SK-N-MC (cell line): ENCODE data around the gene C6orf52.

ENCODE experiments used
- DNase-seq: peaks from one replicate; pipeline ENCODE4 v3.0.0-alpha.2; 2011; ENCODE audit warnings: low read depth, low spot score
- H3K27ac ChIP-seq: fragments of 200-600 bp; sonication (generic); 2 replicates; pipeline ENCODE4 v1.5.1; 2016; ENCODE audit warnings: mixed run types
- H3K36me3 ChIP-seq: fragments of 200-600 bp; sonication (generic); 2 replicates; pipeline ENCODE4 v1.6.1; 2017; ENCODE audit warnings: antibody characterized with exemption, low read length, mixed read lengths; ENCODE audit not compliant: insufficient read depth
- H3K4me3 ChIP-seq: fragments of 200-600 bp; sonication (generic); 2 replicates; pipeline ENCODE4 v1.5.1; 2016
- H3K9ac ChIP-seq: fragments of 200-600 bp; sonication (generic); 2 replicates; pipeline ENCODE4 v1.8.0; 2017; ENCODE audit warnings: mixed run types, mixed read lengths; ENCODE audit not compliant: insufficient read length
- H3K9me3 ChIP-seq: fragments of 200-600 bp; sonication (generic); 2 replicates; pipeline ENCODE4 v1.6.1; 2017; ENCODE audit warnings: low read depth, mild to moderate bottlenecking, antibody characterized with exemption, low read length, moderate library complexity, mixed read lengths
- EZH2 ChIP-seq: fragments of 200-600 bp; sonication (generic); IDR thresholded peaks from one replicate; pipeline ENCODE4 v1.6.1; 2017; ENCODE audit warnings: antibody characterized with exemption
- FOXP2 ChIP-seq: optimal IDR thresholded peaks from 2 replicates; pipeline ENCODE3; 2011; ENCODE audit warnings: mild to moderate bottlenecking, moderate library complexity; ENCODE audit not compliant: insufficient read depth; ENCODE audit errors: extremely low read length, control extremely low read depth
- POLR2AphosphoS5 ChIP-seq: IDR thresholded peaks from 2 replicates; pipeline ENCODE4 v1.6.1; 2012; ENCODE audit warnings: mild to moderate bottlenecking, low read depth, low read length, borderline replicate concordance

The C6orf52 gene

GRCh38 chr6:10690651-10691445, 3.6 kb downstream of the C6orf52 start:
- H3K27ac ChIP-seq: no peak overlapping the region
- no peak overlapping the region for H3K4me3 ChIP-seq
- TF ChIP-seq FOXP2 (no peak), POLR2AphosphoS5 (no peak), EZH2 (no peak)
- no peaks in the 10 kb centered on the region for H3K9me3 ChIP-seq
- no peaks in the 10 kb centered on the region for H3K36me3 ChIP-seq
- no peak for DNase-seq
- no peak overlapping the region for H3K9ac ChIP-seq

- Histone ChIP-seq H3K27ac (no peak overlapping the region), H3K4me3 (no peak overlapping the region), H3K9ac (no peak overlapping the region), H3K36me3 (no peaks in the 10 kb centered on the region), H3K9me3 (no peaks in the 10 kb centered on the region)
- DNase-seq: no peak
- TF ChIP-seq FOXP2: no peak
- TF ChIP-seq EZH2: no peak
- no peak for TF ChIP-seq POLR2AphosphoS5
Observed at GRCh38 chr6:10687582-10687981, 6.8 kb downstream of the C6orf52 start.

- H3K9me3 ChIP-seq: no peaks in the 10 kb centered on the region
- H3K9ac ChIP-seq: no peak overlapping the region
- TF ChIP-seq POLR2AphosphoS5: no peak
- no peak for TF ChIP-seq EZH2
- TF ChIP-seq FOXP2: no peak
- H3K27ac ChIP-seq: no peak overlapping the region
- DNase-seq: no peak
- H3K4me3 ChIP-seq: no peak overlapping the region
- H3K36me3 ChIP-seq: no peaks in the 10 kb centered on the region
Observed at GRCh38 chr6:10686901-10687300, 7.5 kb downstream of the C6orf52 start.

GRCh38 chr6:10685092-10685915, 9.1 kb downstream of the C6orf52 start:
- DNase-seq: no peak
- H3K36me3 ChIP-seq: no peaks in the 10 kb centered on the region
- TF ChIP-seq POLR2AphosphoS5: no peak
- no peak for TF ChIP-seq EZH2
- no peak for TF ChIP-seq FOXP2
- no peak overlapping the region for H3K4me3 ChIP-seq
- no peak overlapping the region for H3K9ac ChIP-seq
- H3K9me3 ChIP-seq: no peaks in the 10 kb centered on the region
- no peak overlapping the region for H3K27ac ChIP-seq

GRCh38 chr6:10684618-10685017, 9.8 kb downstream of the C6orf52 start:
- DNase-seq: no peak
- no peak overlapping the region for H3K4me3 ChIP-seq
- no peaks in the 10 kb centered on the region for H3K9me3 ChIP-seq
- no peak overlapping the region for H3K27ac ChIP-seq
- TF ChIP-seq POLR2AphosphoS5 (no peak), EZH2 (no peak), FOXP2 (no peak)
- no peak overlapping the region for H3K9ac ChIP-seq
- H3K36me3 ChIP-seq: no peaks in the 10 kb centered on the region

GRCh38 chr6:10682355-10682988, 11.9 kb downstream of the C6orf52 start:
- no peaks in the 10 kb centered on the region for H3K36me3 ChIP-seq
- no peak for TF ChIP-seq FOXP2
- TF ChIP-seq POLR2AphosphoS5: no peak
- no peak for TF ChIP-seq EZH2
- H3K9ac ChIP-seq: no peak overlapping the region
- H3K27ac ChIP-seq: no peak overlapping the region
- no peak for DNase-seq
- H3K9me3 ChIP-seq: no peaks in the 10 kb centered on the region
- no peak overlapping the region for H3K4me3 ChIP-seq

GRCh38 chr6:10681795-10682194, 12.6 kb downstream of the C6orf52 start:
- Histone ChIP-seq H3K9ac (no peak overlapping the region), H3K27ac (no peak overlapping the region), H3K36me3 (no peaks in the 10 kb centered on the region), H3K9me3 (no peaks in the 10 kb centered on the region), H3K4me3 (no peak overlapping the region)
- TF ChIP-seq POLR2AphosphoS5: no peak
- no peak for TF ChIP-seq FOXP2
- no peak for TF ChIP-seq EZH2
- DNase-seq: no peak

- no peak overlapping the region for H3K9ac ChIP-seq
- TF ChIP-seq POLR2AphosphoS5 (no peak), FOXP2 (no peak), EZH2 (no peak)
- H3K36me3 ChIP-seq: no peaks in the 10 kb centered on the region
- no peak overlapping the region for H3K4me3 ChIP-seq
- H3K9me3 ChIP-seq: no peaks in the 10 kb centered on the region
- no peak for DNase-seq
- no peak overlapping the region for H3K27ac ChIP-seq
Observed at GRCh38 chr6:10678456-10678855, 16.0 kb downstream of the C6orf52 start.
